DND-41 (cell line): ENCODE measurements around the gene HDGFL1.

Source experiments
- ATAC-seq: fragments of 200-7000 bp; cut with Tn5 transposase; 3 replicates; pipeline ENCODE4 v1.9.1; 2021; ENCODE audit warnings: low read depth; ENCODE audit not compliant: insufficient read depth
- DNase-seq: peaks from one replicate; pipeline ENCODE4 v3.0.0-alpha.2; 2020
- H2AFZ ChIP-seq: 2 replicates; pipeline ENCODE4 v1.6.0; 2012; ENCODE audit warnings: low read depth, low read length
- H3K27ac ChIP-seq: 2 replicates; pipeline ENCODE4 v1.5.1; 2012; ENCODE audit warnings: low read length, inconsistent platforms
- H3K27me3 ChIP-seq: fragments of 200-600 bp; sonication (generic); 2 replicates; pipeline ENCODE4 v1.6.0; 2012; ENCODE audit warnings: low read length, mild to moderate bottlenecking, inconsistent platforms; ENCODE audit not compliant: insufficient read depth, poor library complexity
- H3K36me3 ChIP-seq: 2 replicates; pipeline ENCODE4 v1.5.1; 2012; ENCODE audit warnings: low read length, inconsistent platforms; ENCODE audit not compliant: insufficient read depth
- H3K4me1 ChIP-seq: 2 replicates; pipeline ENCODE4 v1.5.1; 2012; ENCODE audit warnings: mild to moderate bottlenecking, low read length; ENCODE audit not compliant: insufficient read depth
- H3K4me2 ChIP-seq: 2 replicates; pipeline ENCODE4 v1.6.0; 2012; ENCODE audit warnings: mild to moderate bottlenecking, moderate library complexity, low read length, inconsistent platforms; ENCODE audit not compliant: insufficient read depth
- H3K4me3 ChIP-seq, 2 experiments: fragments of 200-600 bp in 1 of 2; shearing (Covaris generic) in 1 of 2; 2 replicates each; pipeline ENCODE4 v1.5.1; 2012 to 2016; ENCODE audit warnings: inconsistent platforms in 2 of 2, low read length in 2 of 2, mild to moderate bottlenecking in 2 of 2, low read depth in 1 of 2, moderate library complexity in 1 of 2
- H3K79me2 ChIP-seq: 2 replicates; pipeline ENCODE4 v1.6.0; 2012; ENCODE audit warnings: low read length, inconsistent platforms; ENCODE audit not compliant: insufficient read depth
- H3K9ac ChIP-seq: 2 replicates; pipeline ENCODE4 v1.6.0; 2012; ENCODE audit warnings: low read depth, mild to moderate bottlenecking, inconsistent platforms, low read length, moderate library complexity
- H3K9me3 ChIP-seq: 2 replicates; pipeline ENCODE4 v1.5.1; 2012; ENCODE audit warnings: low read length, moderate library complexity, mild to moderate bottlenecking, inconsistent platforms; ENCODE audit not compliant: insufficient read depth, severe bottlenecking
- H4K20me1 ChIP-seq: 2 replicates; pipeline ENCODE4 v1.6.0; 2012; ENCODE audit warnings: low read length; ENCODE audit not compliant: insufficient read depth
- EZH2 ChIP-seq: IDR thresholded peaks from 3 replicates; pipeline ENCODE4 v1.6.1; 2012; ENCODE audit warnings: borderline replicate concordance, low read depth, mild to moderate bottlenecking, moderate library complexity, low read length, inconsistent platforms; ENCODE audit not compliant: severe bottlenecking
- TF ChIP-seq, protein P1 (sequence below): IDR thresholded peaks from 2 replicates; pipeline ENCODE4 v1.5.1; 2012; ENCODE audit warnings: borderline replicate concordance, low read length, moderate library complexity, mild to moderate bottlenecking; ENCODE audit not compliant: poor library complexity, severe bottlenecking; ENCODE audit errors: extremely low read depth

The HDGFL1 gene

DNA sequence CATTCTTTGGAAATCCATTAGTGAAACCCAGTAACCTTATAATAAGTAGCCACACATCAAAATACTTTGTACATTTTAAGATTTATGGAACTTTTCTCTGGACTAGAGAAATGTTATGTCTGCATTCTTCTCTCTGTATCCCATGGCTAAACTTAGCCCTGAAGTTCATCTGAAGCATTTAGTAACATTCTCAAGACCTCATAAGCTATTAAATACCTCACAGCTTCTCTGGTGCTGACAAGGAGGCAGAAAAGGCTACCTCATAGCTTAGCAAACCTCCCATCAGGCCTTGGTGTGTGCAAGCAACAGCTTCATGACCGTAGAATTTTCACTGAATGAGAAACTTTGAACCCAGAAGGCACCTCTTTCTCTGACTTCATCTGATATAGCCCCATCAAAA is 38.9 kb upstream of the HDGFL1 start:
- no peak overlapping the region for H3K4me3 ChIP-seq
- ATAC-seq (no peak), DNase-seq (no peak)
- TF ChIP-seq EZH2: no peak
- TF ChIP-seq, protein P1, sequence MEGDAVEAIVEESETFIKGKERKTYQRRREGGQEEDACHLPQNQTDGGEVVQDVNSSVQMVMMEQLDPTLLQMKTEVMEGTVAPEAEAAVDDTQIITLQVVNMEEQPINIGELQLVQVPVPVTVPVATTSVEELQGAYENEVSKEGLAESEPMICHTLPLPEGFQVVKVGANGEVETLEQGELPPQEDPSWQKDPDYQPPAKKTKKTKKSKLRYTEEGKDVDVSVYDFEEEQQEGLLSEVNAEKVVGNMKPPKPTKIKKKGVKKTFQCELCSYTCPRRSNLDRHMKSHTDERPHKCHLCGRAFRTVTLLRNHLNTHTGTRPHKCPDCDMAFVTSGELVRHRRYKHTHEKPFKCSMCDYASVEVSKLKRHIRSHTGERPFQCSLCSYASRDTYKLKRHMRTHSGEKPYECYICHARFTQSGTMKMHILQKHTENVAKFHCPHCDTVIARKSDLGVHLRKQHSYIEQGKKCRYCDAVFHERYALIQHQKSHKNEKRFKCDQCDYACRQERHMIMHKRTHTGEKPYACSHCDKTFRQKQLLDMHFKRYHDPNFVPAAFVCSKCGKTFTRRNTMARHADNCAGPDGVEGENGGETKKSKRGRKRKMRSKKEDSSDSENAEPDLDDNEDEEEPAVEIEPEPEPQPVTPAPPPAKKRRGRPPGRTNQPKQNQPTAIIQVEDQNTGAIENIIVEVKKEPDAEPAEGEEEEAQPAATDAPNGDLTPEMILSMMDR: no peak
- H3K4me2 ChIP-seq: no peak overlapping the region
- no peak overlapping the region for H3K27ac ChIP-seq
- no peaks in the 10 kb centered on the region for H3K9me3 ChIP-seq
- no peaks in the 10 kb centered on the region for H3K36me3 ChIP-seq
- no peaks in the 10 kb centered on the region for H3K79me2 ChIP-seq
- no peak overlapping the region for H3K9ac ChIP-seq
- no peaks in the 10 kb centered on the region for H4K20me1 ChIP-seq
- H3K27me3 ChIP-seq: no peaks in the 10 kb centered on the region
- H2AFZ ChIP-seq: no peak overlapping the region
- H3K4me1 ChIP-seq: no peaks in the 10 kb centered on the region

DNA sequence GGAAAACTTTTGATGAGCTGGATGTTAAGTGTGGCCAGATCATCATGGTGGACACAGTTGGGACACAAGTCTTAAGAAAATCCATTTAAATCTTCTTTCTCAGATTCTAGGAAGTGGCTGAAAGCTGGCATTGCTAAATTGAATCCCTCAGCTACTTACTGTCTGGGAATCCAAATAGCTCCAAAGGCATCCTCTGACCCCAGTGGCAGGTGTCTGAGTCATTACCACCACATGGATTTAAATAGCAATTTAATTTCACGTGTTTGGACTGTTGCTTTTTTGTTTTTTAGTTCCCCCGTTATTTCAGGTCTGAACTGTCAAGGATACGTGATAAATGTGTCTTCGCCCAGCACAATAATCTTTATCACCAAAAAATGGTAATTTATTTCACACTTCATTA is 33.2 kb upstream of the HDGFL1 start:
- Histone ChIP-seq H3K36me3 (no peaks in the 10 kb centered on the region), H3K79me2 (no peaks in the 10 kb centered on the region), H3K9me3 (no peaks in the 10 kb centered on the region), H3K9ac (no peak overlapping the region), H3K27me3 (no peaks in the 10 kb centered on the region), H3K4me2 (no peak overlapping the region), H4K20me1 (no peaks in the 10 kb centered on the region), H3K4me3 (no peak overlapping the region), H2AFZ (no peak overlapping the region), H3K4me1 (no peaks in the 10 kb centered on the region), H3K27ac (no peak overlapping the region)
- TF ChIP-seq, protein P1: no peak
- no peak for TF ChIP-seq EZH2
- DNase-seq (no peak), ATAC-seq (no peak)

DNA sequence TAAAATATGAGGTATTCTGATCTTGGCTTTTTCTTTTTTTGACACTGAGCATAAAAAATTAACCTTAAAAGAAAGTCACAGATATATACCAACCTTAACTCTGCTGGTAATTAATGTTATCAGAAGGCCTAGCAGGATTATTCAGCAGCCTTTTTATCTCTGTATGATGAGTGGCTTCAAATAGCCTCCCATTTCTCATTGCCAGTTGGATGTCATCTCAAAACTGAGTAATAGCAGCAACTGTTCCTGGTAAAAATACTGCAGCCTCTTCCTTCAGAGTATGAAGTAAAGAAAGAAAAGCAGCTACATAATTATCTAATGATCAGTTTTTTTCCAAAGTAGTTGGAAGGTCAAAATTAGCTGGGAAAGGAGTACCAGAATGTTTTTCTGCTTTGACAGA is 24.9 kb upstream of the HDGFL1 start:
- no peak overlapping the region for H2AFZ ChIP-seq
- TF ChIP-seq, protein P1: no peak
- no peak for TF ChIP-seq EZH2
- ATAC-seq: no peak

DNA sequence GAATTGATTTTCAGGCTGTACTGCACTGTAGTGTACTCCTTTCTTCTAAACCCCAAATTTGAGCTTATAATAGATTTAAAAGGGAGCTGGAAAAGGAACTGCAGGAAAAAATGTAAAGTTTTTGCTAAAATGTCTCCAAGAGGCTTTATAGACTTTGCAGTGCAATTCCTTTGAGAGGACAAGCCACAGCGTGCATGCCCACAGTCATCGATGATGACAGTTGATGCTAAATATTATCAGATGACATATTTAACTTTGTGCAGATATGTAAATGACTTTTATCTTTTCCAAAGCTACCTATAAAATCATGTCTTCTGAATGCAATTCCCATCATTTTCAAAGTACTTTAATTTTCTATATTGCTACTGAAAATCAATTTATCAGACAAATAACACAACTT is 24.3 kb upstream of the HDGFL1 start:
- no peak overlapping the region for H2AFZ ChIP-seq
- no peaks in the 10 kb centered on the region for H3K36me3 ChIP-seq
- peaks cover 3% of the 10 kb centered on the region for H3K9me3 ChIP-seq
- H3K27ac ChIP-seq: no peak overlapping the region
- no peaks in the 10 kb centered on the region for H3K27me3 ChIP-seq
- no peaks in the 10 kb centered on the region for H3K79me2 ChIP-seq
- H4K20me1 ChIP-seq: no peaks in the 10 kb centered on the region
- no peak overlapping the region for H3K9ac ChIP-seq
- no peak overlapping the region for H3K4me2 ChIP-seq
- TF ChIP-seq, protein P1: no peak
- TF ChIP-seq EZH2: no peak
- H3K4me3 ChIP-seq: no peak overlapping the region
- ATAC-seq: no peak
- H3K4me1 ChIP-seq: no peaks in the 10 kb centered on the region
- no peak for DNase-seq

More for the DNA sequence above, 24.9 kb upstream of the HDGFL1 start:
- Histone ChIP-seq H3K9me3 (no peaks in the 10 kb centered on the region), H3K79me2 (no peaks in the 10 kb centered on the region), H3K4me3 (no peak overlapping the region), H3K27me3 (no peaks in the 10 kb centered on the region), H3K4me2 (no peak overlapping the region), H3K36me3 (no peaks in the 10 kb centered on the region), H3K9ac (no peak overlapping the region), H3K4me1 (no peaks in the 10 kb centered on the region), H3K27ac (no peak overlapping the region), H4K20me1 (no peaks in the 10 kb centered on the region)
- no peak for DNase-seq
